GM19324 (cell line): Measurements from ENCODE around the gene RGMB.
"Not testable (repeated sequence)": the region's sequence is repeated elsewhere in the genome, so short reads cannot be mapped to it uniquely, and the experiment has no call there.

ENCODE experiments used
- ATAC-seq: cut with Tn5 transposase; IDR thresholded peaks from one replicate; pipeline ENCODE4 v1.9.1; 2021; ENCODE audit warnings: mild to moderate bottlenecking, moderate library complexity; ENCODE audit not compliant: unreplicated experiment, low FRiP score

RGMB gene

GRCh38 chr5:98773464-98774191, at the start of gene RGMB:
Gene RGMB (plus strand): TSS chr5:98773663. CDS start chr5:98774071, 408 bp downstream.
- ATAC-seq, result peak; percentile 93

DNA sequence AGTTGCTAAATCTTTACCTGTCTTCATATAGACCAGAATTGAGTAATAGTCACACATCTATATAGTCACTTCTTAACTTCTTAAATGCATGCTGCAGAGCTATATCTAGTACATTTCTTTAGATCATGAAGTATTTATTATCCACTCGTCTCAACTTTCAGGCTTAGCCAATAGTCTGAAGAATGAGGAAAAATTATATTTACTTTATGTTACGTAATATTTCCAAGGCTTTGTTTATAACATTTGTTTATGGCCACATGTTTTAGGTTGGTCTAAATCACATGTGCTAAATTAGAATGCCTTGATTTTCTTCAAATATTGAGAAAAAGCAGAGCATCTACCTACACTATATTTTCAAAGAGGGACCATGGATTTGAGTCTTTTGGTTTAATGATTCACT, 47.2 kb upstream of the RGMB start:
- no peak for ATAC-seq

GRCh38 chr5:98727686-98728085, 45.8 kb upstream of the RGMB start:
- no peak for ATAC-seq

GRCh38 chr5:98734646-98735045, 38.8 kb upstream of the RGMB start:
- no peak for ATAC-seq

GRCh38 chr5:98735806-98736507, 37.5 kb upstream of the RGMB start:
- no peak for ATAC-seq

DNA sequence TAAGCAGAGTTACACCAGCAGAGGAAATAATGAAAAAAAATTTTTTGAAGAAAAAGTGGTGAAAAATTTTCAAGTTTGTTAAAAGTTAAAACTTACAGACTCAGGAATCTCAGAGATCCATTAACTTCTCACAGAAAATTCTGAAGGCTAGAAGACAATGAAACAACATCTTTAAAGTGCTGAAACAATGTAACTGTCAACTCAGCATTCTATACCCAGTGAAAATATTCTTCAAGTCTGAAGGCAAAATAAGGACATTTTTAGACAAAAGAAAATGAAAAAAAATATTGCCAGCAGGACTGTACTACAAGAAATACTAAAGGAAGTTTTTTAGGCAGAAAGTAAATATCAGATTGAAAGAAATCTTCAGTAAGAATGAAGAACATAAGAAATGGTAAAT, 36.7 kb upstream of the RGMB start:
- ATAC-seq, result no peak

DNA sequence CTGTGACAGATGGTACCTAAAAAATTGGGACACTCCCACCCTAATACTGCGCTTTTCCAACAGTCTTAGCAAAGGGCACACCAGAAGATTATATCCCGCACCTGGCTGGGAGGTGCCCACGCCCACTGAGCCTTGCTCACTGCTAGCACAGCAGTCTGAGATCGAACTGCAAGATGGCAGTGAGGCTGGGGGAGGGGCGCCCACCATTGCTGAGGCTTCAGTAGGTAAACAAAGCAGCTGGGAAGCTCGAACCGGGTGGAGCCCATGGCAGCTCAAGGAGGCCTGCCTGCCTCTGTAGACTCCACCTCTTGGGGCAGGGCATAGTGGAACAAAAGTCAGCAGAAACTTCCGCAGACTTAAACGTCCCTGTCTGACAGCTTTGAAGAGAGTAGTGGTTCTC, 36.0 kb upstream of the RGMB start:
- ATAC-seq, result not testable (repeated sequence)

- not testable (repeated sequence) for ATAC-seq
Observed at GRCh38 chr5:98738481-98739149, 34.8 kb upstream of the RGMB start.

DNA sequence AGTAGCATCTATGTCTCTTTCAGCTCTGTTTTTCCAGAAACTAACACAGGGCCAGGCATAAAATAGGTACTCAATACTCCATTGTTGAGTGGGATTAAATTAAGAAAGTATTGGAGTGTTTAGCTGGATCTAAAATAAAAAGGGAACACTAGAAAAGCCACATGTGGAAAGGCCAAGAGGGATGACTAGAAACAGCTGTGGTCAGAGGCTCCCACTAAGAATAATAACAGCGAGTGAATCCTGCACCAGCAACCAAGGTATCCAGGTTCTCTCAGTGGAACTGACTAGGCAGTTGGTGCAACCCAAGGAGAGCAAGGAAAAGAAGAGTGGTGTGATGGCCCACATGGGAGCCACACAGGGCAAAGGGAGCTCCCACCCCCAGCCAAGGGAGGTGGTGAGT, 31.5 kb upstream of the RGMB start:
- no peak for ATAC-seq

DNA sequence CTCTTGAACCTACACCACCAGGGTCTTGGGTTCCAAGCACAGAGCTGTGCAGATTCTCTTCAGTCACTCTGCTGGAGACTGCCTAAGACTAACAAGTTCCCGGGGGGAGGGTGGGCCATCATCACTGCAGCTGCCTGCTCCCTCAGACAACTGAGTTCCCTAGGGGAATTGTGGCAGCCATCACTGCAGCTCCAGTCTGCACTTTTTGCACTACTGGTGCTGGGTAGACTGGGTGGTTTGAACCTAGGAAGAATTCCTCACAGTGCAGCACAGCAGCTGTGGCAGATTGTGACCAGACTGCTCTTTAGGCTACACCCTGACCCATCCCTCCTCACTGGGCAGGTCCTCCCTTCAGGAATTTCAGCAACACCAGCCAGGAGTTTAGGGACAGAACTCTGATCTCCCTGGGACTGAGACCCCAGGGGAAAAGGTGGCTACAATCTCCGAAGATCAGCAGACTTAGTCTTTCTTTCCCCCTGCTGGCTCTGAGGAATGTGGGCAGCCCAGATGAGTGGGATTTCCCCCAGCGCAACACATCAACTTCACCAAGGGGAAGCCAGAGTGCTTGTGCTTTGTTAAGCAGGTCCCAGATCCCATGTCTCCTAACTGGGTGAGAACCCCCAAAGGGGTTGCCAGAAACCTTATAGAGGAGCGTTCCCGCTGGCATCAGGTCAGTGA, 30.9 kb upstream of the RGMB start:
- ATAC-seq, result no peak

GRCh38 chr5:98748259-98748658, 25.2 kb upstream of the RGMB start:
- not testable (repeated sequence) for ATAC-seq

- ATAC-seq, result no peak
Observed at GRCh38 chr5:98749046-98749445, 24.4 kb upstream of the RGMB start.

DNA sequence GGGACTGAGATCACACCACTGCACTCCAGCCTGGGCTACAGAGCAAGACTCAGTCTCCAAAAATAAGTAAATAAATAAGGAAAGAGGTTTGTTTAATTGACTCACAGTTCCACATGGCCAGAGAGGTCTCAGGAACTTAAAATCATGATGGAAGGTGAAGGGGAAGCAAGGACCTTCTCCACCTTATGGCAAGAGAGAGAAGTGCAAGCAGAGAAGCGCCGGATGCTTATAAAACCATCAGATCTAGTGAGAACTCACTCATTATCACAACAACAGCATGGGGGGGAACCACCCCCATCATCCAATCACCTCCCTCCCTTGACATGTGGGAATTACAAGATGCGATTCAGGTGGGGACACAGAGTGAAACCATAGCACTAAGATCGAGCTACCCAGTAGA, 22.8 kb upstream of the RGMB start:
- no peak for ATAC-seq

DNA sequence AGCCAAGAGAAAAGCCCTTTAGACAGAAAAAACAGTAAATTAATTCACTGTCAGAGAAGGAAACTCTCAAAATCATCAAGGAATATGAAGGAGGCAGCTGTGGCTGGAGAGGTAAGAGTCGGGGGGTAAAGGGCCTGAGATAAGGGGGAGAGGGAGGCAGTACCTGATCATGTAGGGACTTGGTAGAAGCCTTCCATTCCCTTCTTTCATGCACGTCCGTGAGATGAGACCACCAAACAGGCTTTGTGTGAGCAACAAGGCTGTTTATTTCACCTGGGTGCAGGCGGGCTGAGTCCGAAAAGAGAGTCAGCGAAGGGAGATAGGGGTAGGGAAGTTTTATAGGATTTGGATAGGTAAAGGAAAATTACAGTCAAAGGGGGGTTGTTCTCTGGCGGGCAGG, 21.1 kb upstream of the RGMB start:
- not testable (repeated sequence) for ATAC-seq

DNA sequence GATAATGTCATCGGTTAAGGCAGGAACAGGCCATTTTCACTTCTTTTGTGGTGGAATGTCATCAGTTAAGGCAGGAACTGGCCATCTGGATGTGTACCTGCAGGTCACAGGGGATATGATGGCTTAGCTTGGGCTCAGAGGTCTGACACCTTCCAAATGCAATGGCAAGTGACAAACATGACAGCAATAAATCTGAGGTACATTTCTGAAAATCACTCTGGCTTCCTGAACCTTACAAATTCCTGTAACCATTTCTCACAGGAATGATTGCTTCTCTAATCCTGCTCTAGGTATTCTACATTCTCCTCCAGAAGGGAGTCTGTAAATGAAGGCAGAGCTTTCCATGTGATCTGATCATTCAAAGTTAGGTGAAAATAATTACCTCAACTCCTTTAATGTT, 20.7 kb upstream of the RGMB start:
- ATAC-seq, result not testable (repeated sequence)

- ATAC-seq, result no peak
Observed at GRCh38 chr5:98753507-98753906, 20.0 kb upstream of the RGMB start.

- no peak for ATAC-seq
Observed at GRCh38 chr5:98755406-98755805, 18.1 kb upstream of the RGMB start.

- no peak for ATAC-seq
Observed at GRCh38 chr5:98757978-98758377, 15.5 kb upstream of the RGMB start.

DNA sequence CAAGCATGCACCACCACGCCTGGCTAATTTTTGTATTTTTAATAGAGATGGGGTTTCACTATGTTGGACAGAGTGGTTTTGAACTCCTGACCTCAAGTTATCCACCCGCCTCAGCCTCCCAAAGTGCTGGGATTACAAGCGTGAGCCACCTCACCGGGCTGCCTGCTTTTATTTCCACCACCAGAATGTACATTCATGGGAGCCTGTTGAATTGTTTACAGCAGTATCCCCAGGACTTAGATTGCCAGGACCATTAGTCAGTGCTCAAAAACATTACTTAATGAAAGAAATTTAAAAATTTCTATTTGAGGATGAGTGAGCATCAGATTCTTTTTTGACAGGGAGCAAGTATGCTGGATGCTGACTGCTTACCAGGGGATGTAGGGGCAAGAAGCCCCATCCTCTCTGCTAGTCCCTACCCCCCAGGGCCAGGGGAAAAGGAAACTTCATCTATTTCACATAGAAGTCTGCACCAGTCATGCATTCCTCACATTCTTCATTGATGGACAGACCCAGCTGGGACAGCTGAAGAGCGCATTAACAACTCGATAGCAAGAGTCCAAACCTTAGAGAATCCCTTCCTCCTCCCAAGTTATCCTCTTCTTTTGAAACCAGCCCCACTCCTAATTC, 10.3 kb upstream of the RGMB start:
- no peak for ATAC-seq

- ATAC-seq, result no peak
Observed at GRCh38 chr5:98765815-98766214, 7.6 kb upstream of the RGMB start.

- ATAC-seq, result no peak
Observed at GRCh38 chr5:98767581-98767980, 5.9 kb upstream of the RGMB start.
